Measurements from ENCODE around the gene MIGA2.

DNA sequence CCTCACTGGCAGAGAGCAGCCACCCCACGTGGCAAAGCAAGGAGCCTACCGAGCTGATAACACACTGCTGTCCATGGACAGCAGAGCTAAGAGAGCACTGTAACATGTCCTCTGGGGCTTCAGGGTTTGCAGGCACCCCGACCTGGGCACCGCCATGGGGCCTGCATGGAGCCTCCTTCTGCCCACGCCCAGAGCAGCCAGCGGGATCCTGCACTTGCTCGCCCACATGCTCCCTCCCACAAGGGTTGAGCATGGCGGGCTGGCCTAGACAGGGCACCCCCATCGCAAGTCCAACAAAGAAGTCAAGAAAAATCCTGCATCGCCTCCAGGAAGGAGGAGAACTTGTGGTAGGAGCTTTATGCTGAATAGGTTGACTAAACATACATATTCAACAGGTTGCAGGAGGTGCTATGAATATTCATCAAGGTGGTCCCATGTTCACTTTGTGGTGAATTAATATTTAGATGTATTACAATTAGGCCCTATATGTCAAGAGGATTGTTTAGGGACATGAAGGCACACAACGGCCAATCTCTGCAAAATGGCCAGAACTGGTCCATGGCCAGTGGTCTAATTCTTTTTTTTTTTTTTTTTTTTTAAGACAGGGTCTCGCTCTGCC is 3.8 kb upstream of the MIGA2 start:
- no peak for TF ChIP-seq CTCF (IDR thresholded peaks at IDR 0.05)
- no peak for TF ChIP-seq EZH2 (IDR thresholded peaks at IDR 0.05; ENCODE audit: borderline replicate concordance, insufficient read depth, low read depth, low read length, poor library complexity, severe bottlenecking)

Data from B cell (primary cell).